GM19239 (cell line): Measurements from ENCODE around the gene KCNH5.

Source experiments
- DNase-seq: peaks from one replicate; pipeline ENCODE4 v3.0.0; 2011; ENCODE audit warnings: low spot score; ENCODE audit not compliant: insufficient read length
- FAIRE-seq: peaks from 2 replicates; lab custom pipeline; 2011; peaks lifted over from hg19 to GRCh38; lab: Jason Lieb, UNC

KCNH5 gene

GRCh38 chr14:63045234-63045611 lies at the start of gene KCNH5:
TSS of gene KCNH5 (minus strand) at chr14:63045458. CDS start at chr14:63045186, 272 bp downstream.
- DNase-seq (no peak), FAIRE-seq (no peak)

- FAIRE-seq (no peak), DNase-seq (no peak)
Observed at GRCh38 chr14:63091394-63091996, 46.2 kb upstream of the KCNH5 start.

- DNase-seq (no peak), FAIRE-seq (no peak)
Observed at GRCh38 chr14:63088865-63089264, 43.6 kb upstream of the KCNH5 start.

- DNase-seq (no peak), FAIRE-seq (no peak)
Observed at GRCh38 chr14:63078569-63078968, 33.3 kb upstream of the KCNH5 start.

GRCh38 chr14:63076488-63076887 lies 31.2 kb upstream of the KCNH5 start:
- FAIRE-seq (no peak), DNase-seq (no peak)

- DNase-seq, result no peak
- FAIRE-seq, result no peak
Observed at GRCh38 chr14:63055631-63056030, 10.4 kb upstream of the KCNH5 start.

- DNase-seq (no peak), FAIRE-seq (no peak)
Observed at GRCh38 chr14:63051992-63052391, 6.7 kb upstream of the KCNH5 start.

GRCh38 chr14:63051301-63051700 lies 6.0 kb upstream of the KCNH5 start:
- DNase-seq (no peak), FAIRE-seq (no peak)

- no peak for DNase-seq
- FAIRE-seq, result no peak
Observed at GRCh38 chr14:63050694-63051093, 5.4 kb upstream of the KCNH5 start.

GRCh38 chr14:63046339-63047268 lies 1.3 kb upstream of the KCNH5 start:
- no peak for FAIRE-seq
- DNase-seq, result no peak

- FAIRE-seq, result no peak
- no peak for DNase-seq
Observed at GRCh38 chr14:63045612-63046320, 508 bp upstream of the KCNH5 start.

GRCh38 chr14:63039866-63040265 lies 5.4 kb downstream of the KCNH5 start:
- no peak for FAIRE-seq
- no peak for DNase-seq

GRCh38 chr14:63032641-63033040 lies 12.6 kb downstream of the KCNH5 start:
- FAIRE-seq (no peak), DNase-seq (no peak)

- FAIRE-seq (no peak), DNase-seq (no peak)
Observed at GRCh38 chr14:63032076-63032475, 13.2 kb downstream of the KCNH5 start.

- DNase-seq (no peak), FAIRE-seq (no peak)
Observed at GRCh38 chr14:63030113-63030512, 15.1 kb downstream of the KCNH5 start.

- no peak for FAIRE-seq
- no peak for DNase-seq
Observed at GRCh38 chr14:63027719-63028118, 17.5 kb downstream of the KCNH5 start.

- no peak for DNase-seq
- FAIRE-seq, result no peak
Observed at GRCh38 chr14:63026491-63026890, 18.8 kb downstream of the KCNH5 start.

- no peak for DNase-seq
- no peak for FAIRE-seq
Observed at GRCh38 chr14:63014621-63015020, 30.6 kb downstream of the KCNH5 start.

GRCh38 chr14:63012171-63012570 lies 33.1 kb downstream of the KCNH5 start:
- DNase-seq (no peak), FAIRE-seq (no peak)

GRCh38 chr14:63011623-63012022 lies 33.6 kb downstream of the KCNH5 start:
- DNase-seq, result no peak

GRCh38 chr14:63009495-63009894 lies 35.8 kb downstream of the KCNH5 start:
- FAIRE-seq (no peak), DNase-seq (no peak)

More at GRCh38 chr14:63011623-63012022, 33.6 kb downstream of the KCNH5 start:
- FAIRE-seq, result no peak
